Gastroesophageal sphincter (tissue), 4 donors: ENCODE results near the gene SH3BP2. TPM values are rescaled to one million over a fixed set of nuclear protein-coding genes. Genes with fewer than 3 reads are reported as not detected.
"Not testable (repeated sequence)": the region's sequence is repeated elsewhere in the genome, so short reads cannot be mapped to it uniquely, and the experiment has no call there.

Source experiments
- ATAC-seq: fragments of 150-250 bp; one replicate; pipeline ENCODE4 v1.9.1; 2016; ENCODE audit warnings: mild to moderate bottlenecking, moderate library complexity
- H3K27ac ChIP-seq, 4 donors: fragments of 200-600 bp; sonication (generic) in 3 of 4; 1 replicate in 3 of 4; 2 replicates in 1 of 4; pipeline ENCODE4 v1.5.1; 2016 to 2019
- H3K27me3 ChIP-seq: fragments of 200-600 bp; sonication (generic); one replicate; pipeline ENCODE4 v1.5.1; 2019
- H3K36me3 ChIP-seq, 2 donors: fragments of 200-600 bp; sonication (generic); one replicate each; pipeline ENCODE4 v1.5.1; 2019; ENCODE audit warnings: control low read depth in 1 of 2
- H3K4me1 ChIP-seq, 3 donors: fragments of 200-600 bp; sonication (generic); 1 replicate in 2 of 3; 2 replicates in 1 of 3; pipeline ENCODE4 v1.5.1; 2016 to 2019; ENCODE audit warnings: control low read depth in 2 of 3
- H3K4me3 ChIP-seq, 2 donors: fragments of 200-600 bp; sonication (generic); one replicate each; pipeline ENCODE4 v1.5.1; 2019; ENCODE audit warnings: mild to moderate bottlenecking in 1 of 2, moderate library complexity in 1 of 2
- H3K9me3 ChIP-seq, 3 donors: fragments of 200-600 bp; sonication (generic); one replicate each; pipeline ENCODE4 v1.5.1; 2017 to 2019; ENCODE audit warnings: control low read depth in 2 of 3
- EP300 ChIP-seq: sonication (generic); formaldehyde crosslinking; IDR thresholded peaks from one replicate; pipeline ENCODE4 v1.6.1; 2017; ENCODE audit warnings: antibody characterized with exemption, mild to moderate bottlenecking
- POLR2A ChIP-seq, 2 donors: fragments of 450-650 bp; IDR thresholded peaks; one replicate each; pipeline ENCODE4 v1.6.1; 2017; ENCODE audit warnings: antibody characterized with exemption in 2 of 2, mild to moderate bottlenecking in 2 of 2, moderate library complexity in 1 of 2
- POLR2AphosphoS5 ChIP-seq: sonication (generic); formaldehyde crosslinking; IDR thresholded peaks from one replicate; pipeline ENCODE4 v1.6.1; 2017; ENCODE audit warnings: antibody characterized with exemption
- WGBS, 2 donors: methylation state at CpG; one replicate each; pipeline ENCODE4 v1.1.5; 2018; ENCODE audit warnings: low coverage in 1 of 2; 5-methylcytosine and 5-hydroxymethylcytosine counted together
- total RNA-seq, 4 donors: library from RNA; depleted of rRNA; stranded (reverse); fragments of >200 nt; gene quantifications; one replicate each; pipeline ENCODE4 v1.1.0, GENCODE V29; 2016
- TF ChIP-seq, protein P1 (sequence below), 4 experiments: fragments of 200-600 bp in 2 of 4; fragments of 450-650 bp in 2 of 4; sonication (generic) in 1 of 4; IDR thresholded peaks; one replicate each; pipeline ENCODE4 v1.5.1; 2017 to 2019; ENCODE audit warnings: antibody characterized with exemption in 4 of 4, mild to moderate bottlenecking in 2 of 4, moderate library complexity in 2 of 4

The SH3BP2 gene
- total RNA-seq, 4 donors from 2014 or later: 26.8 to 36.4 (median 29.3) TPM

- 90 to 94% methylated on average over 2 to 4 of the region's 5 CpGs for WGBS, 2 donors
- H3K36me3 ChIP-seq: no peaks in the 10 kb centered on the region
- TF ChIP-seq EP300: no peak
- TF ChIP-seq POLR2AphosphoS5: no peak
- TF ChIP-seq, protein P1, sequence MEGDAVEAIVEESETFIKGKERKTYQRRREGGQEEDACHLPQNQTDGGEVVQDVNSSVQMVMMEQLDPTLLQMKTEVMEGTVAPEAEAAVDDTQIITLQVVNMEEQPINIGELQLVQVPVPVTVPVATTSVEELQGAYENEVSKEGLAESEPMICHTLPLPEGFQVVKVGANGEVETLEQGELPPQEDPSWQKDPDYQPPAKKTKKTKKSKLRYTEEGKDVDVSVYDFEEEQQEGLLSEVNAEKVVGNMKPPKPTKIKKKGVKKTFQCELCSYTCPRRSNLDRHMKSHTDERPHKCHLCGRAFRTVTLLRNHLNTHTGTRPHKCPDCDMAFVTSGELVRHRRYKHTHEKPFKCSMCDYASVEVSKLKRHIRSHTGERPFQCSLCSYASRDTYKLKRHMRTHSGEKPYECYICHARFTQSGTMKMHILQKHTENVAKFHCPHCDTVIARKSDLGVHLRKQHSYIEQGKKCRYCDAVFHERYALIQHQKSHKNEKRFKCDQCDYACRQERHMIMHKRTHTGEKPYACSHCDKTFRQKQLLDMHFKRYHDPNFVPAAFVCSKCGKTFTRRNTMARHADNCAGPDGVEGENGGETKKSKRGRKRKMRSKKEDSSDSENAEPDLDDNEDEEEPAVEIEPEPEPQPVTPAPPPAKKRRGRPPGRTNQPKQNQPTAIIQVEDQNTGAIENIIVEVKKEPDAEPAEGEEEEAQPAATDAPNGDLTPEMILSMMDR (IDR thresholded peaks at IDR 0.05): no peak
- no peak for TF ChIP-seq POLR2A (IDR thresholded peaks at IDR 0.05)
- peaks cover 0 to 12% (median 0%) of the 10 kb centered on the region in 3 donors for H3K4me1 ChIP-seq
- no peak overlapping the region for H3K27ac ChIP-seq
- H3K27me3 ChIP-seq: peaks cover 8% of the 10 kb centered on the region
- no peak overlapping the region for H3K4me3 ChIP-seq
- no peaks in the 10 kb centered on the region for H3K9me3 ChIP-seq
- ATAC-seq: no peak
Measured at GRCh38 chr4:2767046-2767704, 25.7 kb upstream of the SH3BP2 start.

GRCh38 chr4:2767705-2768074 lies 25.2 kb upstream of the SH3BP2 start:
- no peak overlapping the region for H3K4me3 ChIP-seq
- no peak overlapping the region for H3K27ac ChIP-seq
- no peaks in the 10 kb centered on the region for H3K9me3 ChIP-seq
- H3K27me3 ChIP-seq: peaks cover 8% of the 10 kb centered on the region
- peaks cover 0 to 12% (median 0%) of the 10 kb centered on the region in 3 donors for H3K4me1 ChIP-seq
- WGBS, 2 donors: 80% methylated on average over 2 of the region's 11 CpGs; no CpG with 5 or more reads in 1 of the 2 donors
- no peak for ATAC-seq
- H3K36me3 ChIP-seq: no peaks in the 10 kb centered on the region
- no peak for TF ChIP-seq EP300
- TF ChIP-seq POLR2A (IDR thresholded peaks at IDR 0.05): no peak
- TF ChIP-seq, protein P1 (IDR thresholded peaks at IDR 0.05): no peak
- no peak for TF ChIP-seq POLR2AphosphoS5

DNA sequence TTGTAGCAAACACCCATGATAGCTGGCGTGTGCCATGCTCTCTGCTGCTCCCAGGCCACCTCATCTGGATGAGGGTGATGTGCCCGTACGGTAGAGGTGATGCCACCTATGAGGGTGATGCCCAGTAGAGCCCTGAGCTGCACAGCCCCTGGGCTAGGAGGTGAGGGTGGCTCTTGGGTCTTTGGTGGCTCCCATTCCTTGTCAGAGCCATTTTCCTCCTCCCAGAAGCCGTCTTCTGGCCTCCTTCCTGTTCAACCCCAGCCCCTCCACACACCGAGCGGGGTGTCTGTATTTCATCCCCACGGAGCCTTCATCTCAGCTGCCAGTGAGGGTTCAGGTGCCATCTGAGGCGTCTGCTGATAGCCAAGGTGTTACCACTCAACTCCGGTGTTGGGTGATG lies 24.8 kb upstream of the SH3BP2 start:
- Histone ChIP-seq H3K9me3 (no peaks in the 10 kb centered on the region), H3K4me3 (no peak overlapping the region), H3K27me3 (peaks cover 8% of the 10 kb centered on the region), H3K36me3 (no peaks in the 10 kb centered on the region), H3K4me1 (peaks cover 0 to 12% (median 0%) of the 10 kb centered on the region in 3 donors), H3K27ac (no peak overlapping the region)
- 80 to 100% methylated on average over 1 of the region's 9 CpGs for WGBS, 2 donors
- TF ChIP-seq EP300 (no peak), POLR2AphosphoS5 (no peak), POLR2A (IDR thresholded peaks at IDR 0.05) (no peak)
- TF ChIP-seq, protein P1 (IDR thresholded peaks at IDR 0.05): no peak
- ATAC-seq: no peak

- TF ChIP-seq POLR2A (IDR thresholded peaks at IDR 0.05) (no peak), POLR2AphosphoS5 (no peak), EP300 (no peak)
- TF ChIP-seq, protein P1 (IDR thresholded peaks at IDR 0.05): no peak
- WGBS, 2 donors: 44% methylated on average over 7 of the region's 15 CpGs; no CpG with 5 or more reads in 1 of the 2 donors
- peaks cover 0 to 7% (median 0%) of the 10 kb centered on the region in 3 donors for H3K4me1 ChIP-seq
- H3K4me3 ChIP-seq: no peak overlapping the region
- no peak for ATAC-seq
- H3K27ac ChIP-seq: no peak overlapping the region
- H3K27me3 ChIP-seq: peaks cover 8% of the 10 kb centered on the region
- H3K36me3 ChIP-seq: no peaks in the 10 kb centered on the region
- H3K9me3 ChIP-seq: no peaks in the 10 kb centered on the region
Measured at GRCh38 chr4:2768921-2769336, 24.0 kb upstream of the SH3BP2 start.

GRCh38 chr4:2771264-2771663 lies 21.6 kb upstream of the SH3BP2 start:
- Histone ChIP-seq H3K9me3 (no peaks in the 10 kb centered on the region), H3K27ac (no peak overlapping the region), H3K4me1 (no peaks in the 10 kb centered on the region), H3K36me3 (no peaks in the 10 kb centered on the region), H3K4me3 (no peak overlapping the region), H3K27me3 (peaks cover 8% of the 10 kb centered on the region)
- WGBS, 2 donors: 92% methylated on average over 2 of the region's 3 CpGs; no CpG with 5 or more reads in 1 of the 2 donors
- no peak for ATAC-seq
- TF ChIP-seq, protein P1 (IDR thresholded peaks at IDR 0.05): no peak
- TF ChIP-seq POLR2A (IDR thresholded peaks at IDR 0.05) (no peak), POLR2AphosphoS5 (no peak), EP300 (no peak)

DNA sequence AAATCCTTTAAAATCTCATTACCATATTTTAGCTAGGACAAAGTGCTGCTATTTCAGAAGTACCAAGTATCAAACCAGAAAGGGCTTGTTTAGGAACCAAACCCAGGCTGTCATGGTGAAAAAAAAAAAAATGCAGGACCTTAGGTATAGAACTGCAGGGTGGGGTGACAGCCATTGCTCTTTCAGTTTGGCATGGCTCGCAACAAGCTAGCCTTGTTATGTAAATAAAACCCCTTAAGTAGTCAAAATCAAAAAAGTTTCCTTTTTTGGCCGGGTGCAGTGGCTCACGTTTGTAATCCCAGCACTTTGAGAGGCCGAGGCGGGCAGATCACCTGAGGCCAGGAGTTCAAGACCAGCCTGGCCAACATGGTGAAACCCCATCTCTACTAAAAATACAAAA lies 12.2 kb upstream of the SH3BP2 start:
- ATAC-seq, H3K4me1 ChIP-seq, H3K9me3 ChIP-seq, H3K27ac ChIP-seq, H3K36me3 ChIP-seq, H3K4me3 ChIP-seq, H3K27me3 ChIP-seq: not testable (repeated sequence)
- 84 to 100% methylated on average over 1 to 5 of the region's 5 CpGs for WGBS, 2 donors
